NCI-H2227 (cell line): ENCODE data around the gene GDF11.
"Not testable (repeated sequence)": the region's sequence is repeated elsewhere in the genome, so short reads cannot be mapped to it uniquely, and the experiment has no call there.

ENCODE experiments used
- DNase-seq: peaks from one replicate; lab custom pipeline; 2025; ENCODE audit not compliant: unreplicated experiment; lab: John Stamatoyannopoulos, UW

GDF11 gene

GRCh38 chr12:55738123-55739024 lies 4.5 kb upstream of the GDF11 start:
- peak; percentile 86 for DNase-seq

DNA sequence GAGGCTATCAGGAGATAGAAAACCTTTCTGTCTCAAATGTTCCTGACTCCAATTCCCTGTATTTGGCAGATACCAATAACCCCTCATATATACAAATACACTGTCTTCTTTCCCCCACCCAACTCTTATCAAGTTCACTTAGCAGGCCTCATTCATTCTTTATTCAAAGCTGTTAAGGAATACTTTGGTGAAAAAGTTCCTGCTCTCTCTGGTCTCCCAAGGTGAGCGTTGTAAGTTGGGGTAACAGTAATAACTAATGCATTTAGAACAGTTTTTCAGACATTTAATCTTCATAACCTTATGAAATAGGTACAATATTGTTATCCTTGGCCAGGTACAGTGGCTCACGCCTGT lies 3.9 kb upstream of the GDF11 start:
- DNase-seq: no peak

DNA sequence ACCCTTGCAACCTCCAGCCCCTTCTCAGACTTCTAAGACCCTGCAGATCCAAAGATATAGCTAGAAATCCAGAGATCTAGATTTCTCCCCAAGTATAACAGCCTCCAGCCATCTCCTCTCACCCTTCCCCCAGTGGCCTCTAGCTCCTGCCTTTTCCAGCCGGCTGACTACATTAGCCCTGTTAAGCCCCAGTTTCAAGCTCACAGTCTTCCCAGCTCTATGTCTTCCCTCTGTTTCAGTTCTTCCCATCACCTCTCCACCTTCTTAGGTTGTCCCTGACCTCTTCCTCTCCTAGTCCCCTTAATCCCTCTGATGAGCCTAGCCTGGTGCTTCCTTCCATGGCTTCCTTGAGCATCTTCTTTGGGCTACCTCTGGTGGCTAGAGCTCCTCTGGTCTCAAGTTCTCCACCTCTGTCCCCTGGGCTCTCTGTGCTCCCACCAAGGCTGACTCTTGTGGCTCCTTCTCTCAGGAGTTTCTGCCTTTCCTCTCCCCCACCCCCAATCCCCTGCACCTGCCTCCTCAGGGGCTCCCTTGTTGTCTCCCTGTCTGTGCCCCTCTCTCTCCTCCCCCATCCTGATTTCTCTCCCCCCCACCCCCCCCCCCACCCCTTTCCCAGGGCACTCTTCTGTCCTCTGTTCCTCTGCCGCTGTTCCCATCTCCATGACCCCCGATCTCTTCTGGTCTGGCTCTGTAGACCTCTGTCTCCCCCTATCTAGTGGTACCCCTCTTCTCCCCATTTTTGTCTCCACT lies 816 bp upstream of the GDF11 start:
- DNase-seq: no peak

DNA sequence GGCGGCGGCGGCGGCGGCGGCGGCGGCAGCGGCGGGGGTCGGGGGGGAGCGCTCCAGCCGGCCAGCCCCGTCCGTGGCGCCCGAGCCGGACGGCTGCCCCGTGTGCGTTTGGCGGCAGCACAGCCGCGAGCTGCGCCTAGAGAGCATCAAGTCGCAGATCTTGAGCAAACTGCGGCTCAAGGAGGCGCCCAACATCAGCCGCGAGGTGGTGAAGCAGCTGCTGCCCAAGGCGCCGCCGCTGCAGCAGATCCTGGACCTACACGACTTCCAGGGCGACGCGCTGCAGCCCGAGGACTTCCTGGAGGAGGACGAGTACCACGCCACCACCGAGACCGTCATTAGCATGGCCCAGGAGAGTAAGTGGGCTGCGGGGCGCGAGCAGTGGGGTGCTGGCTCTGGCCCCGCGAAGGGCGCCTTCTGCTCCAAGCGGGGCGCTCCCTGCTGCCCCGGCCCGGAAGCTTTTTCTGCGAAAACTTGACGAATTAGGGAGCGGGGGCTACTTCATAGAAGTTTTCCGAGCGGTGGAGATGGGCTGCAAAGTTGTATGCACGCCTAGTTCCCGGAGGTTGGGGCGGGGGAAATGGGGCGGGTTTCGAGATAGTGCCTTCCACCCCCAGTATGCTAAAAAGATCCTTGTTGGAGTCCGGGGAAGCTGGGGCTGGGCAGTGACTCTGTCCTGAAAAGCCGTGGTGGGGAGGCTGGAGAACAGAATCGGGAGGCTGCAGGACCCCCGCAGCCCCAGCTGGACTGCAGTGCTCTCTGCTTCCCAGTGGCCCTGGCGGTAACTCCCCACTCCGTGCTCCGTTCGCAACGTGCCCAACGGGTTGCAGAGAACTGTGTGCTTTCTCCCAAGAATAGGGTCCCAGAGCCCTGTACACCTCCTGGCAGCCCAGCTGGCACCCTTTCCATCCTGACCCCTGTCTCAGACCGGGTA lies 751 bp downstream of the GDF11 start:
- peak; percentile 76 for DNase-seq

- DNase-seq: no peak
These were observed 1.6 kb downstream of the GDF11 start for GRCh38 chr12:55744340-55745030.

GRCh38 chr12:55745361-55746173 lies 2.6 kb downstream of the GDF11 start:
- DNase-seq: peak; percentile 77

DNA sequence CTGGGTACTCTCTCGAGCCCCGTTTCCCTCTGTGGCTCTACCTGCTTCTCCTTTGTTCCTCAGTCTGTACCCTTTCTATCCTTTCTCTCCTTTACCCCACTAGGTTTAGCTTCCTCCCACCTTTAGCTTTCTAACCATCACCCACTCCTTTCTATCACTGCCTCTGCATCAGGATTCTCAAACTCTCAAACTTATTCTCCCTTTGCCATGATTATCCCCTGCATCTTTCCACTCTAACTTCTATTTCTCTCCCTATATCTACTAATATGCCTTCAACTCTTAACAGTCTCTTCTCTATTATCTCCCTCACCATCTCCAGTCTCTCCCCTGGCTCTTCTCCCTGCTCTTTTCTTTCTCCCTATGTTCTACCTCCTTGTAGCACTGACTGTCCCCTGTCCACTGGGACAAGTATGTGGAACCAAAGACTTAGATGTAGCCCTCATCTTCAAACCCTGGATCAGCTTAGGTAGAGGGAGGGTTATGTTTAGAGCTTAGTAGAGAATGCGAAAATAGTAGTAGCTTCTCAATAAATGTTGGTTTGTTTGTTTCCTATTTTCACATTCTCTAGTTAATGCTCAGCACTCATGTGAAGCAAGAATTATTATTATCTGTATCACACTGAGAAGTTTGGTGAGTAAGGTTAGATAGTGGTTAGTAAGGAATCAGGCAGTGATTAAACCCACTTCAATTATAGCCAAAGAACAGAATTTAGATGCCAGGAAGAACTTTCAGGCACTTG lies 3.4 kb downstream of the GDF11 start:
- no peak for DNase-seq

GRCh38 chr12:55746913-55747231 lies 4.0 kb downstream of the GDF11 start:
- DNase-seq: no peak

GRCh38 chr12:55748230-55748993 lies 5.5 kb downstream of the GDF11 start:
- DNase-seq: no peak

DNA sequence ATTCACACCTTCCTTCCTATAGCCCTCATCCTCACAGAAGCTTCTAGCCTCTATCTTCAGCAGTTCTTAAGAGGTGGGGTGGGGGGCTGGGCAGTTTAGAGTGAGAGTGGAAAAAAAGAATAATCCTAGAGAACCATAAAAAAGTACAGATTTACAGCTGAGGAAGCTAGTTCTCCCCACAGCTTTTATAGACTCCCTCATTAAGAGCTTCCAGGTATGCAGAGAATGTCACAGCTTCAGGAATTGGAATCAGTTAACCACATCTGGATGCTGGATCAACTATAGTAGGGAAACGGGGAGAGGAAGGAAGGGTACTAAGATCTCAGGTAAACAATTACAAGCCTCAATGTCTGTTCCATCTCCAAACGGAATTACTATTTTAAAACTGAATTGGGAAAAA lies 12.3 kb downstream of the GDF11 start:
- DNase-seq: no peak

DNA sequence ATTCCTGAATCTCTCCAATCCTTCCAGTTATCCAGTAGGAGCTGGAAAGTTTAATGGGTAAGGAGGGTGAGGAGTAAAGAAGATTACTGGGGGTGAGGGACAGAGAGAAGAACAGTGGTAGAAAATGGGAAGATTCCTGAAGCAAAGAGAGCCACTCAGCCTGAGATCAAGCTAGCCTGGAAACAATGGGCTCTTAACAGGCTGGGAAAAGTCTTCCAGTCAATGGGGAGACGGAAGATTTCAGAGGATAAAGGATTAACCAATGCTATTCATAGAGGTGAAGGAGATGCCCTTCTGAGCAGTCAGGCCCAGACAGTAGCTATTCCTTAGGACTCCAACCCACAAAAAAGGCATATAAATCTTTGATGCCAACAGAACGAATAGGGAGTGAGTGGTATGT lies 14.8 kb downstream of the GDF11 start:
- no peak for DNase-seq

- DNase-seq: not testable (repeated sequence)
These were observed 15.7 kb downstream of the GDF11 start for GRCh38 chr12:55758575-55758974.

DNA sequence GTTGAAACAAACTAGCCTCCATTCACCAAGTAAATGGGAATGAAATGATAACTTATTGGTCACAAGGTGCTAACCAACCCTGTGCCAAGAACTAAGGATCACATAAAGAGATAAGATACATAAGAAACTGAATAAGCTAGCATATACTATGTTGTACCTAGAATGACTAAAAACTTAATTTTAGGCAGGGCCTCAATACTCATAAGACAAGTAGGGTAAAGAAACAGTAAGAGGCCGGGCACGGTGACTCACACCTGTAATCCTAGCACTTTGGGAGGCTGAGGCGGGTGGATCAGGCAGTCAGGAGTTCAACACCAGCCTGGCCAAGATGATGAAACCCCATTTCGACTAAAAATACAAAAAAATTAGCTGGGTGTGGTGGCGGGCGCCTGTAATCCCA lies 17.7 kb downstream of the GDF11 start:
- DNase-seq: no peak

- DNase-seq: no peak
These were observed 19.7 kb downstream of the GDF11 start for GRCh38 chr12:55762646-55763045.

- peak; percentile 42 for DNase-seq
These were observed 22.9 kb downstream of the GDF11 start for GRCh38 chr12:55765736-55766290.

DNA sequence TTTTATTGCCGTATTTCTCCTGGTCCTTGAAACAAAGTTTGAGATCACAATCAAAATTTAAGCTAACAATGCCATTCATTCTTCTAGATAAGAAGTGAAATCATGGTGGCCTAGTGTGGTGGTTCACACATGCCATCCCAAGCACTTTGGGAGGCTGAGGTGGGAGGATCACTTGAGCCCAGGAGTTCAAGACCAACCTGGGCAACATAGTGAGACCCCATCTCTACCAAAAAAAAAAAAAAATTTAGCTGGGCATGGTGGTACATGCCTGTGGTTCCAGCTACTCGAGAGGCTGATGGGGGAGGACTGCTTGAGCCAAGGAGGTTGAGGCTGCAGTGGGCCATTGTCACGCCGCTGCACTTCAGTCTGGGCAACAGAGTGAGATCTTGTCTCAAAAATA lies 24.2 kb downstream of the GDF11 start:
- no peak for DNase-seq

GRCh38 chr12:55771736-55772135 lies 28.8 kb downstream of the GDF11 start:
- DNase-seq: peak; percentile 18

DNA sequence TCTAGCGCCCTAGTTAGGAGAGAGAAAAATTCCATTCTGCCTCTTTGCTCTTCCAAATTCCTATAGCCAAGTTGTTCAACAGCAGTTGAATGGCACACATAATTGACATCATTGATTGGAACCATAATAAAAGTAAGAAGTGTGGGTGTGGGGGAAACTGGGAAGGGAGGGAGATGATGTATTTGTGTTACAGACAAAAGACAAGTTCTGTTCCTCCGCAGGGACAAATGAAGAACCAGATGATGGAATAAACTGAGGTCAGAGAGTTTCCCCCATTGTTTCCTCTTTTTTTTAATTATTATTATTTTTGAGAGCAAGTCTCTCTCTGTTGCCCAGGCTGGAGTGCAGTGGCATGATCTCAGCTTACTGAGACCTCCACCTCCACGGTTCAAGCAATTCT lies 34.9 kb downstream of the GDF11 start:
- DNase-seq: no peak
